ENCODE data around the gene BRD1.
A peak's percentile ranks its signal among the peaks of the same experiment; 100 is the strongest.
"Not testable (repeated sequence)": the region's sequence is repeated elsewhere in the genome, so short reads cannot be mapped to it uniquely, and the experiment has no call there.

BRD1 gene

GRCh38 chr22:49853981-49854831 lies 26.5 kb upstream of the BRD1 start:
- DNase-seq (ENCODE audit: low read depth in 1 of 2, low spot score in 1 of 2): no peak

- DNase-seq (ENCODE audit: low read depth in 1 of 2, low spot score in 1 of 2): peak; percentile 96 to 99
Observed at GRCh38 chr22:49852898-49853894, 25.5 kb upstream of the BRD1 start, which contains the start of gene ZBED4. Gene ZBED4 (plus strand): TSS chr22:49853844. CDS start chr22:49883663, 29,819 bp downstream.

- not testable (repeated sequence) for DNase-seq (ENCODE audit: low read depth in 1 of 2, low spot score in 1 of 2)
Observed at GRCh38 chr22:49852568-49852897, 24.9 kb upstream of the BRD1 start.

GRCh38 chr22:49850959-49851802 lies 23.5 kb upstream of the BRD1 start:
- no peak for DNase-seq (ENCODE audit: low read depth in 1 of 2, low spot score in 1 of 2)

GRCh38 chr22:49850021-49850911 lies 22.6 kb upstream of the BRD1 start:
- no peak for DNase-seq (ENCODE audit: low read depth in 1 of 2, low spot score in 1 of 2)

- DNase-seq (ENCODE audit: low read depth in 1 of 2, low spot score in 1 of 2): no peak
Observed at GRCh38 chr22:49849161-49850020, 21.7 kb upstream of the BRD1 start.

- no peak for DNase-seq (ENCODE audit: low read depth in 1 of 2, low spot score in 1 of 2)
Observed at GRCh38 chr22:49848690-49849160, 21.1 kb upstream of the BRD1 start.

GRCh38 chr22:49847751-49848689 lies 20.3 kb upstream of the BRD1 start:
- DNase-seq (ENCODE audit: low read depth in 1 of 2, low spot score in 1 of 2): no peak

GRCh38 chr22:49845666-49846459 lies 18.2 kb upstream of the BRD1 start:
- DNase-seq (ENCODE audit: low read depth in 1 of 2, low spot score in 1 of 2): no peak

GRCh38 chr22:49845241-49845640 lies 17.6 kb upstream of the BRD1 start:
- DNase-seq (ENCODE audit: low read depth in 1 of 2, low spot score in 1 of 2): no peak

GRCh38 chr22:49838771-49839717 lies 11.4 kb upstream of the BRD1 start:
- peak; percentile 68 to 77 for DNase-seq (ENCODE audit: low read depth in 1 of 2, low spot score in 1 of 2)

GRCh38 chr22:49833340-49834007 lies 5.8 kb upstream of the BRD1 start:
- DNase-seq (ENCODE audit: low read depth in 1 of 2, low spot score in 1 of 2): no peak

- DNase-seq (ENCODE audit: low read depth in 1 of 2, low spot score in 1 of 2): no peak
Observed at GRCh38 chr22:49829044-49829853, 1.6 kb upstream of the BRD1 start.

- no peak for DNase-seq (ENCODE audit: low read depth in 1 of 2, low spot score in 1 of 2)
Observed at GRCh38 chr22:49828599-49828965, 909 bp upstream of the BRD1 start.
